ENCODE measurements around the gene PTGR2.

PTGR2 gene

DNA sequence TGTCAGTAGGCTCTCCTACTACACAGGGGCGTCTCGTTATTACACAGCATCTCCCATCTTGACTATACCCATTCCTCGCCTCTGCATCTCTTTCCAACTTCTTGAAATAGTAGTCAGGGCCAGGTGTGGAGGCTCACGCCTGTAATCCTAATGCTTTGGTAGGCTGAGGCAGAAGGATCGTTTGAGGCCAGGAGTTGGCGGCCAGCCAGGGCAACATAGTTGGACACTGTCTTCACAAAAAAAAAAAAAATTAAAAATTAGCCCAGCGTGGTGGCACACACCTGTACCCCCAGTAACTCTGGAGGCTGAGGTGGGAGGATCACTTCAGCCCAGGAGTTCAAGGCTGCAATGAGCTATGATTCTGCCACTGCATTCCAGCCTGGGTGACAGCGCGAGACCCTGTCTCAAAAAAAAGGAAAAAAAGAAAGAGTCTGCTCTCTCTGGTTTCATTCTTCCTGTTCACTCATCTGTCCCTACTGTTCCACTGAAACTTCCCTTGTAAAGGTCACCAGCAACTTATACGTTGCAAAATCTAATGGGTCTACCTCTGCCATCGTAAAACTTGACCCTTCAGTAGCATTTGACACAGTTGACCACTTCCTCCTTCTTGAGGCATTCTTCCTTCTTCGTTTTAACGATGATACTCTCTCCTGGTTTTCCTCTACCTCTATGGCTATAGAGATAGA, 41.0 kb upstream of the PTGR2 start:
- intact Hi-C loops (cut with DNase I; ENCODE audit: low total_unique reads) = no loop called here
- Histone ChIP-seq H3K36me3 (no peaks in the 10 kb centered on the region), H3K27ac (no peak overlapping the region), H3K4me1 (no peaks in the 10 kb centered on the region), H3K27me3 (no peaks in the 10 kb centered on the region), H3K9me3 (no peaks in the 10 kb centered on the region), H3K4me3 (no peak overlapping the region)
- TF ChIP-seq, protein P1, sequence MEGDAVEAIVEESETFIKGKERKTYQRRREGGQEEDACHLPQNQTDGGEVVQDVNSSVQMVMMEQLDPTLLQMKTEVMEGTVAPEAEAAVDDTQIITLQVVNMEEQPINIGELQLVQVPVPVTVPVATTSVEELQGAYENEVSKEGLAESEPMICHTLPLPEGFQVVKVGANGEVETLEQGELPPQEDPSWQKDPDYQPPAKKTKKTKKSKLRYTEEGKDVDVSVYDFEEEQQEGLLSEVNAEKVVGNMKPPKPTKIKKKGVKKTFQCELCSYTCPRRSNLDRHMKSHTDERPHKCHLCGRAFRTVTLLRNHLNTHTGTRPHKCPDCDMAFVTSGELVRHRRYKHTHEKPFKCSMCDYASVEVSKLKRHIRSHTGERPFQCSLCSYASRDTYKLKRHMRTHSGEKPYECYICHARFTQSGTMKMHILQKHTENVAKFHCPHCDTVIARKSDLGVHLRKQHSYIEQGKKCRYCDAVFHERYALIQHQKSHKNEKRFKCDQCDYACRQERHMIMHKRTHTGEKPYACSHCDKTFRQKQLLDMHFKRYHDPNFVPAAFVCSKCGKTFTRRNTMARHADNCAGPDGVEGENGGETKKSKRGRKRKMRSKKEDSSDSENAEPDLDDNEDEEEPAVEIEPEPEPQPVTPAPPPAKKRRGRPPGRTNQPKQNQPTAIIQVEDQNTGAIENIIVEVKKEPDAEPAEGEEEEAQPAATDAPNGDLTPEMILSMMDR (IDR thresholded peaks at IDR 0.05) = no peak
- DNase-seq = no peak

DNA sequence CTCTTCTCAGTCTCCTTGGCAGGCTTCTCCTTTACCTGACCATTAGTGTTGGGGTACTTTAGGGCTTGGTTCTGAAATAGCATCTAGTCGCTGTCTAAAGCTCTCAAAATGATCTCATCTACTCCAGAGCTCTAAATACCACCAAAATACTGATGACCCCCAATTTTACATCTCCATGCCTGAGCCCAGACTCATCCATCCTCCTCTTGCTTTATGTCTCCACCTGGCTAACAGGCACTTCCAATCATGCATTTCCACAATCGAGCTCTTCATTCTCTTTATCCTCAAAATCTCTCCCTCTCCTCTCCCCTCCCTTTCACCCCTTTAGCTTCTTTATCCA, 40.5 kb upstream of the PTGR2 start:
- Histone ChIP-seq H3K4me1 (peaks cover 0 to 1% (median 0%) of the 10 kb centered on the region in 4 donors), H3K9me3 (no peaks in the 10 kb centered on the region), H3K27me3 (no peaks in the 10 kb centered on the region), H3K36me3 (no peaks in the 10 kb centered on the region), H3K4me3 (no peak overlapping the region), H3K27ac (no peak overlapping the region)
- DNase-seq = no peak
- TF ChIP-seq, protein P1 (IDR thresholded peaks at IDR 0.05) = no peak
- intact Hi-C loops (cut with DNase I; ENCODE audit: low total_unique reads) = no loop called here

DNA sequence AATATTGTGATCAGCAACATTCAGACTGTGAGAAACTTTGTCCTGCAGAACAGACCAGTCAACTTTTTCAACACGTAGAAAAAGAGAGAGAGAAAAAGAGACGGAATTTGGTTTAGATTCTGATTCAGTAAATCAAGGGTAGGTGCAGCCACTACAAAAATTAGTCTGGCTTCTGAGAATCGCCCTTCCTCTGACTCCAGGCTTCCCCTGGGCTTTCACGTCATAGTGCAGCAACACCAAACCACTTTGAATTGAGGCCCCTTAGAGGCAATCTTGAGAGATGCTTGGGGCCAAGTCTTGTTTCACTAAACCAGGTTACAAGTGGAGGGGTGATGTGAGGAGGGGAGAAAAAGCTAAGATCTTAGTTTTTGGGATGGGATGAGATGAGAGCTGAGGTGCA, 37.5 kb upstream of the PTGR2 start:
- Histone ChIP-seq H3K27me3 (no peaks in the 10 kb centered on the region), H3K4me1 (peaks cover 0 to 10% (median 2%) of the 10 kb centered on the region in 4 donors), H3K36me3 (no peaks in the 10 kb centered on the region), H3K9me3 (no peaks in the 10 kb centered on the region), H3K27ac (no peak overlapping the region), H3K4me3 (no peak overlapping the region)
- intact Hi-C loops (cut with DNase I; ENCODE audit: low total_unique reads) = no loop called here
- no peak for DNase-seq
- TF ChIP-seq, protein P1 (IDR thresholded peaks at IDR 0.05) = no peak

DNA sequence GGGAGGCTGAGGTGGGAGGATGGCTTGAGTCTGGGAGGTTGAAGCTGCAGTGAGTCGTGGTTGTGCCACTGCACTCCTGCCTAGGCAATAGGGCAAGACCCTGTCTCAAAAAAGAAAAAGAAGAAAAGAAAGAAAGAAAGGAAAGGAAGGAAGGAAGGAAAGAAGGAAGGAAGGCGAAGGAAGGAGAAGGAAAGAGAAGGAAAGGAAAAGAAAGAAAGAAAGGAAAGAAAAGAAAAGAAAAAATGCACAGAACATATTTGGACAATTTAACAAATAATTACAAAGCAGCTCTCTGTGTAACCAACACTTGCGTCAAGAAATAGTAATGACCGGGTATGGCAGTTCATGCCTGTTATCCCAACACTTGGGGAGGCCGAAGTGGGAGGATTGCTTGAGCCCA, 35.8 kb upstream of the PTGR2 start:
- H3K4me3 ChIP-seq = no peak overlapping the region
- H3K27me3 ChIP-seq = no peaks in the 10 kb centered on the region
- TF ChIP-seq, protein P1 (IDR thresholded peaks at IDR 0.05) = no peak
- H3K4me1 ChIP-seq = peaks cover 0 to 10% (median 2%) of the 10 kb centered on the region in 4 donors
- DNase-seq = no peak
- intact Hi-C loops (cut with DNase I; ENCODE audit: low total_unique reads) = no loop called here
- H3K9me3 ChIP-seq = no peaks in the 10 kb centered on the region
- no peak overlapping the region for H3K27ac ChIP-seq
- no peaks in the 10 kb centered on the region for H3K36me3 ChIP-seq

DNA sequence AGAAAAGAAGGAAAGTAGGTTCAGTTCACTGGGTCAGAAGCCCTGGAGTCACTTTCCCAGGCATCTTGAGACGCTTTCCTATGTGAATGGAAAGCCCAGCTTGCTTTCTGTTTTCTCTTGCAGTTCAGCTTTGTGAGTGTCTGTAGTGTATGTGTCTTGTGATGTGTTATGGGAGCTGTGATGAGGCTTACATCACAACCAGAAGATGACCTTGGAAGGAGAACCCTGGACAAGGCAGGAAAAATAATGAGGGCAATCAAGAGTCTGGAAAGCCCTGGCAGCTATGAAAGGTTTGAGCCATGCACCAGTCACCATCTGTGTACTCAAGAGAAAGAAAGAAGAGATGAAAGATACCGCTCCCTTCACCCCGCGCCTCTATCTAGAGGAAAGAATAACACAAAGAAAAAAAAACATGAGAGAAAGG, 35.2 kb upstream of the PTGR2 start:
- Histone ChIP-seq H3K27ac (no peak overlapping the region), H3K9me3 (no peaks in the 10 kb centered on the region), H3K4me1 (peaks cover 0 to 10% (median 2%) of the 10 kb centered on the region in 4 donors), H3K27me3 (no peaks in the 10 kb centered on the region), H3K4me3 (no peak overlapping the region), H3K36me3 (no peaks in the 10 kb centered on the region)
- TF ChIP-seq, protein P1 (IDR thresholded peaks at IDR 0.05) = no peak
- DNase-seq = no peak
- intact Hi-C loops (cut with DNase I; ENCODE audit: low total_unique reads) = no loop called here
